ENCODE measurements around the gene NFIA.

DNA sequence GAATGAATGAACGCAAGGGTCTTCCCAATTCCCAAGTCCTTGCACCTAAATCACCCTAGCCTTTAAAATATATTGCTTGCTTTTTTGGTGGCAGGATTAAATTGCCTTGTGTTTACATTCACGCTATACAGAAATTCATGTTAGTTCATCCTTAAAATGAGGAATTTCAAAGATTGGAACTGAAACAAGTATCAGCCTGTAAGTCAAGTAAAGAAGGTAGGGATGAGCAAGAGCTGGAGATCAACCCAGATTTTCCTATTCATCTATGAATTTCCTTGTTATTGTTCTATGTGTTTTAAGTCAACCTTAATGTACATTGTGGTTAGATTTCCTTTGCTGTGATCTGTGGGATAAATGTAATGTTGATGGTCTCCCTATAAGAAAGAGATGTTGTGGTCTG is 248.2 kb downstream of the NFIA start:
- TF ChIP-seq, protein P1, sequence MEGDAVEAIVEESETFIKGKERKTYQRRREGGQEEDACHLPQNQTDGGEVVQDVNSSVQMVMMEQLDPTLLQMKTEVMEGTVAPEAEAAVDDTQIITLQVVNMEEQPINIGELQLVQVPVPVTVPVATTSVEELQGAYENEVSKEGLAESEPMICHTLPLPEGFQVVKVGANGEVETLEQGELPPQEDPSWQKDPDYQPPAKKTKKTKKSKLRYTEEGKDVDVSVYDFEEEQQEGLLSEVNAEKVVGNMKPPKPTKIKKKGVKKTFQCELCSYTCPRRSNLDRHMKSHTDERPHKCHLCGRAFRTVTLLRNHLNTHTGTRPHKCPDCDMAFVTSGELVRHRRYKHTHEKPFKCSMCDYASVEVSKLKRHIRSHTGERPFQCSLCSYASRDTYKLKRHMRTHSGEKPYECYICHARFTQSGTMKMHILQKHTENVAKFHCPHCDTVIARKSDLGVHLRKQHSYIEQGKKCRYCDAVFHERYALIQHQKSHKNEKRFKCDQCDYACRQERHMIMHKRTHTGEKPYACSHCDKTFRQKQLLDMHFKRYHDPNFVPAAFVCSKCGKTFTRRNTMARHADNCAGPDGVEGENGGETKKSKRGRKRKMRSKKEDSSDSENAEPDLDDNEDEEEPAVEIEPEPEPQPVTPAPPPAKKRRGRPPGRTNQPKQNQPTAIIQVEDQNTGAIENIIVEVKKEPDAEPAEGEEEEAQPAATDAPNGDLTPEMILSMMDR (IDR thresholded peaks at IDR 0.05) = no peak
- TF ChIP-seq POLR2A (IDR thresholded peaks at IDR 0.05) = no peak

Measured in upper lobe of left lung (tissue), 4 donors.